HG03095 (cell line): Measurements from ENCODE around the gene C1QTNF6.
"Not testable (repeated sequence)": the region's sequence is repeated elsewhere in the genome, so short reads cannot be mapped to it uniquely, and the experiment has no call there.

Source experiments
- ATAC-seq: cut with Tn5 transposase; IDR thresholded peaks from one replicate; pipeline ENCODE4 v1.9.1; 2021; ENCODE audit warnings: moderate library complexity; ENCODE audit not compliant: unreplicated experiment

Gene C1QTNF6

GRCh38 chr22:37178350-37179125 is 9.5 kb downstream of the C1QTNF6 start:
- no peak for ATAC-seq

- no peak for ATAC-seq
These were observed 10.3 kb downstream of the C1QTNF6 start for GRCh38 chr22:37177755-37178154.

GRCh38 chr22:37177221-37177620 is 10.8 kb downstream of the C1QTNF6 start:
- no peak for ATAC-seq

- ATAC-seq: no peak
These were observed 11.5 kb downstream of the C1QTNF6 start for GRCh38 chr22:37176464-37177061.

GRCh38 chr22:37175414-37176281 is 12.4 kb downstream of the C1QTNF6 start:
- ATAC-seq: no peak

GRCh38 chr22:37174964-37175363 is 13.1 kb downstream of the C1QTNF6 start:
- no peak for ATAC-seq

- ATAC-seq: no peak
These were observed 14.3 kb downstream of the C1QTNF6 start for GRCh38 chr22:37173709-37174108.

- no peak for ATAC-seq
These were observed 15.5 kb downstream of the C1QTNF6 start for GRCh38 chr22:37172266-37173245.

- no peak for ATAC-seq
These were observed 16.4 kb downstream of the C1QTNF6 start for GRCh38 chr22:37171662-37172061.

GRCh38 chr22:37170689-37171405 is 17.2 kb downstream of the C1QTNF6 start:
- not testable (repeated sequence) for ATAC-seq

GRCh38 chr22:37169947-37170688 is 17.9 kb downstream of the C1QTNF6 start:
- no peak for ATAC-seq

GRCh38 chr22:37169406-37169805 is 18.6 kb downstream of the C1QTNF6 start:
- ATAC-seq: no peak

GRCh38 chr22:37167981-37168647 is 19.9 kb downstream of the C1QTNF6 start:
- ATAC-seq: no peak

GRCh38 chr22:37167176-37167980 is 20.7 kb downstream of the C1QTNF6 start:
- ATAC-seq: no peak

- no peak for ATAC-seq
These were observed 21.4 kb downstream of the C1QTNF6 start for GRCh38 chr22:37166675-37167066.

GRCh38 chr22:37165940-37166674 is 21.9 kb downstream of the C1QTNF6 start:
- ATAC-seq: no peak

GRCh38 chr22:37165066-37165465 is 23.0 kb downstream of the C1QTNF6 start:
- no peak for ATAC-seq
